GM13976 (cell line): ENCODE results near the gene MRPL37.

Source experiments
- DNase-seq: peaks from one replicate; pipeline ENCODE4 v3.0.0; 2012; ENCODE audit warnings: low spot score
- CTCF ChIP-seq: IDR thresholded peaks from 2 replicates; pipeline ENCODE4 v1.5.1; 2012; ENCODE audit warnings: borderline replicate concordance, mild to moderate bottlenecking; ENCODE audit not compliant: insufficient read depth; ENCODE audit errors: extremely low read depth, missing control alignments, control extremely low read depth
- in situ Hi-C: fragments of 300-500 bp; cut with MboI; formaldehyde crosslinking; loops from one replicate; pipeline ENCODE4 v1.12.0; 2022; ENCODE audit warnings: low sequenced_read_pairs, mixed read lengths, inconsistent platforms; ENCODE audit not compliant: unreplicated experiment

The MRPL37 gene

GRCh38 chr1:54265659-54266058 lies 65.7 kb downstream of the MRPL37 start:
- in situ Hi-C loops: no loop called here
- no peak for TF ChIP-seq CTCF
- no peak for DNase-seq

GRCh38 chr1:54266195-54266594 lies 66.2 kb downstream of the MRPL37 start:
- no peak for TF ChIP-seq CTCF
- DNase-seq: no peak
- in situ Hi-C loops: no loop called here

GRCh38 chr1:54266908-54267307 lies 66.9 kb downstream of the MRPL37 start:
- no peak for TF ChIP-seq CTCF
- in situ Hi-C loops: no loop called here
- no peak for DNase-seq
